H1 (cell line): ENCODE measurements around the gene ZNF346. TPM values are rescaled to one million over a fixed set of nuclear protein-coding genes. Genes with fewer than 3 reads are reported as not detected.

Experiments
- CTCF ChIA-PET: fragments of 300-600 bp; sonication (Branson Sonifier 250); formaldehyde crosslinking; loops from one replicate; lab custom pipeline; 2021; ENCODE audit not compliant: partially characterized antibody; lab: Charles Lee
- POLR2A ChIA-PET: fragments of 300-600 bp; sonication (Branson Sonifier 250); formaldehyde crosslinking; loops from one replicate; lab custom pipeline; 2021; ENCODE audit warnings: inconsistent platforms; ENCODE audit not compliant: partially characterized antibody; lab: Charles Lee
- DNase-seq, 2 experiments: peaks; one replicate each; pipeline versions ENCODE4 v3.0.0 to v3.0.0-alpha.2; 2010 to 2022; ENCODE audit warnings: low spot score in 2 of 2, low read depth in 1 of 2, mixed read lengths in 1 of 2
- FAIRE-seq: peaks from 2 replicates; lab custom pipeline; 2011; peaks lifted over from hg19 to GRCh38; lab: Jason Lieb, UNC
- H2AFZ ChIP-seq: 2 replicates; pipeline ENCODE4 v1.8.1; 2012; ENCODE audit warnings: low read length, inconsistent platforms
- H2AK5ac ChIP-seq: 2 replicates; pipeline ENCODE4 v1.6.1; 2013; ENCODE audit warnings: low read depth, low read length
- H2BK120ac ChIP-seq: replicated peaks from 2 replicates; pipeline ENCODE3; 2013; ENCODE audit warnings: low read depth, low read length, inconsistent platforms
- H2BK12ac ChIP-seq: 2 replicates; pipeline ENCODE4 v1.6.1; 2013; ENCODE audit warnings: low read depth, low read length
- H2BK15ac ChIP-seq: 2 replicates; pipeline ENCODE4 v1.6.1; 2013; ENCODE audit warnings: low read length
- H2BK20ac ChIP-seq: 2 replicates; pipeline ENCODE4 v1.6.1; 2013; ENCODE audit warnings: low read length
- H2BK5ac ChIP-seq: 2 replicates; pipeline ENCODE4 v1.6.1; 2013; ENCODE audit warnings: low read depth, low read length
- H3K14ac ChIP-seq: 2 replicates; pipeline ENCODE4 v1.6.1; 2013; ENCODE audit warnings: inconsistent platforms; ENCODE audit not compliant: insufficient read length
- H3K18ac ChIP-seq: 2 replicates; pipeline ENCODE4 v1.6.1; 2013; ENCODE audit warnings: low read length; ENCODE audit errors: extremely low read depth
- H3K23ac ChIP-seq: 2 replicates; pipeline ENCODE4 v1.6.1; 2013; ENCODE audit warnings: inconsistent platforms; ENCODE audit not compliant: insufficient read length
- H3K23me2 ChIP-seq: 2 replicates; pipeline ENCODE4 v1.6.1; 2013; ENCODE audit warnings: low read depth, low read length
- H3K27ac ChIP-seq: 2 replicates; pipeline ENCODE4 v1.6.1; 2011; ENCODE audit warnings: low read depth, low read length, inconsistent platforms
- H3K27me3 ChIP-seq, 4 experiments: replicated peaks in 1 of 4; 1 replicate in 1 of 4; 2 replicates in 3 of 4; pipeline versions ENCODE4 v1.6.1 to v1.8.1; 2011 to 2013; ENCODE audit warnings: low read length in 3 of 4, mild to moderate bottlenecking in 3 of 4, inconsistent platforms in 2 of 4, mixed read lengths in 2 of 4, moderate library complexity in 1 of 4; ENCODE audit not compliant: control insufficient read depth in 3 of 4, insufficient read depth in 3 of 4; ENCODE audit errors: extremely low read depth in 1 of 4
- H3K36me3 ChIP-seq, 4 experiments: 2 replicates each; pipeline versions ENCODE4 v1.6.1 to v1.8.1; 2011 to 2013; ENCODE audit warnings: mild to moderate bottlenecking in 4 of 4, low read length in 3 of 4, moderate library complexity in 2 of 4, control low read depth in 1 of 4, inconsistent platforms in 1 of 4; ENCODE audit not compliant: insufficient read depth in 4 of 4, control insufficient read depth in 2 of 4
- H3K4ac ChIP-seq: replicated peaks from 2 replicates; pipeline ENCODE3; 2013; ENCODE audit warnings: low read length, low read depth, mixed read lengths, inconsistent platforms; ENCODE audit not compliant: insufficient read length
- H3K4me1 ChIP-seq, 4 experiments: replicated peaks in 1 of 4; 1 replicate in 1 of 4; 2 replicates in 3 of 4; pipeline versions ENCODE4 v1.6.1 to v1.8.1; 2011 to 2013; ENCODE audit warnings: low read length in 3 of 4, inconsistent platforms in 2 of 4, mixed read lengths in 1 of 4; ENCODE audit not compliant: insufficient read depth in 4 of 4, control insufficient read depth in 3 of 4
- H3K4me2 ChIP-seq, 2 experiments: 2 replicates each; pipeline versions ENCODE4 v1.6.1 to v1.8.1; 2011 to 2013; ENCODE audit warnings: low read depth in 2 of 2, low read length in 2 of 2, control low read depth in 1 of 2, inconsistent platforms in 1 of 2, mild to moderate bottlenecking in 1 of 2; ENCODE audit not compliant: insufficient read depth in 1 of 2
- H3K4me3 ChIP-seq, 4 experiments: fragments of 200-600, 300-600 bp in 1 of 4; sonication (generic), shearing (Covaris generic), sonication (Bioruptor Twin) in 1 of 4; 2 replicates each; pipeline versions ENCODE4 v1.5.1 to v1.8.1; 2011 to 2016; ENCODE audit warnings: low read length in 4 of 4, low read depth in 3 of 4, control low read depth in 2 of 4, inconsistent platforms in 2 of 4, mild to moderate bottlenecking in 2 of 4, mixed read lengths in 1 of 4, moderate library complexity in 1 of 4; ENCODE audit not compliant: insufficient read depth in 2 of 4; ENCODE audit errors: extremely low read depth in 1 of 4
- H3K56ac ChIP-seq: replicated peaks from 2 replicates; pipeline ENCODE3; 2013; ENCODE audit warnings: low read depth, mild to moderate bottlenecking, mixed read lengths, low read length, inconsistent platforms; ENCODE audit not compliant: insufficient read length
- H3K79me1 ChIP-seq: 2 replicates; pipeline ENCODE4 v1.6.1; 2013; ENCODE audit warnings: low read depth, low read length, control low read depth
- H3K79me2 ChIP-seq, 2 experiments: 2 replicates each; pipeline versions ENCODE4 v1.6.1 to v1.8.1; 2012 to 2013; ENCODE audit warnings: low read length in 2 of 2, mild to moderate bottlenecking in 2 of 2, inconsistent platforms in 1 of 2; ENCODE audit not compliant: insufficient read depth in 2 of 2, control insufficient read depth in 1 of 2
- H3K9ac ChIP-seq, 4 experiments: replicated peaks in 1 of 4; 1 replicate in 1 of 4; 2 replicates in 3 of 4; pipeline versions ENCODE4 v1.6.1 to v1.8.1; 2011 to 2013; ENCODE audit warnings: low read depth in 3 of 4, low read length in 3 of 4, control low read depth in 2 of 4, mild to moderate bottlenecking in 2 of 4, moderate library complexity in 2 of 4, inconsistent platforms in 1 of 4; ENCODE audit errors: extremely low read depth in 1 of 4
- H3K9me3 ChIP-seq, 2 experiments: 2 replicates each; pipeline versions ENCODE4 v1.6.1 to v1.8.1; 2012 to 2013; ENCODE audit warnings: mild to moderate bottlenecking in 2 of 2, moderate library complexity in 2 of 2, control low read depth in 1 of 2, inconsistent platforms in 1 of 2, low read depth in 1 of 2, low read length in 1 of 2, mixed read lengths in 1 of 2; ENCODE audit not compliant: insufficient read depth in 2 of 2
- H4K20me1 ChIP-seq, 2 experiments: replicated peaks in 1 of 2; 2 replicates each; pipeline versions ENCODE3 to v1.8.1; 2011 to 2013; ENCODE audit warnings: inconsistent platforms in 2 of 2, low read length in 2 of 2, mild to moderate bottlenecking in 1 of 2; ENCODE audit not compliant: insufficient read depth in 2 of 2, control insufficient read depth in 1 of 2
- H4K5ac ChIP-seq: 2 replicates; pipeline ENCODE4 v1.6.1; 2013; ENCODE audit warnings: low read length, low read depth, mixed read lengths, inconsistent platforms; ENCODE audit not compliant: insufficient read length
- H4K8ac ChIP-seq: 2 replicates; pipeline ENCODE4 v1.8.0; 2013; ENCODE audit warnings: mild to moderate bottlenecking, moderate library complexity, low read length, inconsistent platforms; ENCODE audit not compliant: insufficient read depth; ENCODE audit errors: extremely low read depth
- H4K91ac ChIP-seq: replicated peaks from 2 replicates; pipeline ENCODE3; 2013; ENCODE audit warnings: low read length, mixed read lengths, inconsistent platforms; ENCODE audit not compliant: insufficient read length
- CTCF ChIP-seq, 3 experiments: IDR thresholded peaks; 1 replicate in 2 of 3; 2 replicates in 1 of 3; pipeline versions ENCODE4 v1.5.1 to v1.6.1; 2011; ENCODE audit warnings: low read length in 3 of 3, mild to moderate bottlenecking in 3 of 3, inconsistent platforms in 2 of 3, low read depth in 1 of 3, moderate library complexity in 1 of 3; ENCODE audit not compliant: insufficient read depth in 1 of 3; ENCODE audit errors: control extremely low read depth in 1 of 3
- SRF ChIP-seq: IDR thresholded peaks from 2 replicates; pipeline ENCODE4 v1.6.1; 2011; ENCODE audit warnings: mild to moderate bottlenecking, low read depth, low read length, moderate library complexity
- TCF12 ChIP-seq: IDR thresholded peaks from 2 replicates; pipeline ENCODE4 v1.6.1; 2011; ENCODE audit warnings: low read depth, mild to moderate bottlenecking, low read length
- WGBS, 2 experiments: shearing (Covaris generic) in 1 of 2; methylation state at CpG; one replicate each; pipeline versions ENCODE4 v1.1.6 to v1.1.7; 2013 to 2015; ENCODE audit warnings: low lambda C conversion rate in 2 of 2, mixed read lengths in 2 of 2, inconsistent platforms in 1 of 2, low coverage in 1 of 2, missing lambda C conversion rate in 1 of 2; ENCODE audit not compliant: insufficient replicate concordance in 2 of 2, insufficient coverage in 1 of 2, insufficient read length in 1 of 2; ENCODE audit errors: extremely low coverage in 1 of 2, missing lambda C conversion rate in 1 of 2; 5-methylcytosine and 5-hydroxymethylcytosine counted together
- polyA plus RNA-seq, 7 experiments: library from polyadenylated mRNA; depleted of rRNA in 3 of 7; stranded (reverse) in 5 of 7; unstranded in 2 of 7; fragments of >200 nt in 5 of 7; fragments of 200-250 nt in 2 of 7; gene quantifications; 1 replicate in 5 of 7; 2 replicates in 1 of 7; 4 replicates in 1 of 7; pipeline versions ENCODE4 v1.2.1 to v1.2.3, GENCODE V29; 2011 to 2013; ENCODE audit warnings: missing spikeins in 2 of 7, mixed read lengths in 2 of 7
- total RNA-seq: library from RNA; stranded (reverse); fragmentation: NEBNext Ultra II Directional; extraction: Animal tissue kit (Norgen Biotek cat#: 25700); gene quantifications from 2 replicates; pipeline ENCODE4 v1.2.1, GENCODE V29; 2021

ZNF346 gene
- total and polyA plus RNA-seq, 2 of the 8 experiments (the other 6 are each of a cell fraction or from before 2014, with no cell fraction given): 19.9 to 20.8 TPM

GRCh38 chr5:177025101-177025601, 2.7 kb downstream of the ZNF346 start:
- Histone ChIP-seq H2AFZ (no peak overlapping the region), H3K23me2 (peaks cover 7% of the 10 kb centered on the region; the same call in 1 of the 2 replicates), H3K18ac (no peak overlapping the region), H3K4me1 (peaks cover 0 to 4% (median 0%) of the 10 kb centered on the region in 4 experiments; a peak in 3 of 7 replicates), H3K4me3 (no peak overlapping the region), H4K91ac (no peak overlapping the region), H3K4me2 (no peak overlapping the region), H3K9ac (no peak overlapping the region), H4K8ac (no peak overlapping the region), H3K27me3 (no peaks in the 10 kb centered on the region), H3K56ac (no peak overlapping the region), H4K5ac (no peak overlapping the region), H3K23ac (no peak overlapping the region), H2BK20ac (no peak overlapping the region), H2BK120ac (no peak overlapping the region), H3K14ac (no peak overlapping the region), H3K36me3 (peaks cover 0 to 9% (median 2%) of the 10 kb centered on the region in 4 experiments; a peak in 3 of 8 replicates), H3K27ac (no peak overlapping the region), H2BK12ac (no peak overlapping the region), H3K79me1 (0 out of 2 replicates have a peak, but pooled peaks cover 4% of the 10 kb centered on the region), H2BK5ac (no peak overlapping the region), H4K20me1 (peaks cover 0 to 1% of the 10 kb centered on the region in 2 experiments), H3K4ac (no peak overlapping the region), H3K9me3 (no peaks in the 10 kb centered on the region), H2BK15ac (no peak overlapping the region), H3K79me2 (peaks cover 0 to 32% of the 10 kb centered on the region in 2 experiments; a peak in 2 of 4 replicates), H2AK5ac (no peak overlapping the region)
- WGBS, 2 experiments: 88% methylated on average over 3 of the region's 3 CpGs; no CpG with 5 or more reads in 1 of the 2 experiments
- ChIA-PET POLR2A (interaction anchor here (1.3 kb wide), 1 partner anchor 18 kb away, joined by 6 read pairs; the partner anchor contains the start of gene UIMC1), CTCF (interaction anchor here (1.0 kb wide), 1 partner anchor 12 kb away, joined by 3 read pairs; no protein-coding TSS in a partner anchor)
- TF ChIP-seq TCF12: no peak
- no peak for TF ChIP-seq CTCF (IDR thresholded peaks at IDR 0.05; ENCODE audit: control extremely low read depth in 1 of 3, insufficient read depth in 1 of 3, low read depth in 1 of 3, low read length in 3 of 3)
- no peak for TF ChIP-seq SRF
- no peak for FAIRE-seq
- no peak for DNase-seq
